ENCODE results near the gene SUSD6.

- TF ChIP-seq, protein P1, sequence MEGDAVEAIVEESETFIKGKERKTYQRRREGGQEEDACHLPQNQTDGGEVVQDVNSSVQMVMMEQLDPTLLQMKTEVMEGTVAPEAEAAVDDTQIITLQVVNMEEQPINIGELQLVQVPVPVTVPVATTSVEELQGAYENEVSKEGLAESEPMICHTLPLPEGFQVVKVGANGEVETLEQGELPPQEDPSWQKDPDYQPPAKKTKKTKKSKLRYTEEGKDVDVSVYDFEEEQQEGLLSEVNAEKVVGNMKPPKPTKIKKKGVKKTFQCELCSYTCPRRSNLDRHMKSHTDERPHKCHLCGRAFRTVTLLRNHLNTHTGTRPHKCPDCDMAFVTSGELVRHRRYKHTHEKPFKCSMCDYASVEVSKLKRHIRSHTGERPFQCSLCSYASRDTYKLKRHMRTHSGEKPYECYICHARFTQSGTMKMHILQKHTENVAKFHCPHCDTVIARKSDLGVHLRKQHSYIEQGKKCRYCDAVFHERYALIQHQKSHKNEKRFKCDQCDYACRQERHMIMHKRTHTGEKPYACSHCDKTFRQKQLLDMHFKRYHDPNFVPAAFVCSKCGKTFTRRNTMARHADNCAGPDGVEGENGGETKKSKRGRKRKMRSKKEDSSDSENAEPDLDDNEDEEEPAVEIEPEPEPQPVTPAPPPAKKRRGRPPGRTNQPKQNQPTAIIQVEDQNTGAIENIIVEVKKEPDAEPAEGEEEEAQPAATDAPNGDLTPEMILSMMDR (IDR thresholded peaks at IDR 0.05; ENCODE audit: low read length): no peak
- no peak for TF ChIP-seq EZH2 (optimal IDR thresholded peaks at IDR 0.05; ENCODE audit: low read depth, low read length)
- TF ChIP-seq EZH2phosphoT487 (IDR thresholded peaks at IDR 0.05; ENCODE audit: low read length): no peak
These were observed 36.5 kb upstream of the SUSD6 start for GRCh38 chr14:69574954-69575295.

Data from MM.1S (cell line).